Kidney glomerular epithelial cell (primary cell): ENCODE results near the gene LMBR1.
"Not testable (repeated sequence)": the region's sequence is repeated elsewhere in the genome, so short reads cannot be mapped to it uniquely, and the experiment has no call there.

ENCODE experiments used
- DNase-seq: peaks from one replicate; lab custom pipeline; 2025; lab: John Stamatoyannopoulos, UW

The LMBR1 gene

GRCh38 chr7:156906200-156906649 lies 13.2 kb upstream of the LMBR1 start:
- DNase-seq: no peak

DNA sequence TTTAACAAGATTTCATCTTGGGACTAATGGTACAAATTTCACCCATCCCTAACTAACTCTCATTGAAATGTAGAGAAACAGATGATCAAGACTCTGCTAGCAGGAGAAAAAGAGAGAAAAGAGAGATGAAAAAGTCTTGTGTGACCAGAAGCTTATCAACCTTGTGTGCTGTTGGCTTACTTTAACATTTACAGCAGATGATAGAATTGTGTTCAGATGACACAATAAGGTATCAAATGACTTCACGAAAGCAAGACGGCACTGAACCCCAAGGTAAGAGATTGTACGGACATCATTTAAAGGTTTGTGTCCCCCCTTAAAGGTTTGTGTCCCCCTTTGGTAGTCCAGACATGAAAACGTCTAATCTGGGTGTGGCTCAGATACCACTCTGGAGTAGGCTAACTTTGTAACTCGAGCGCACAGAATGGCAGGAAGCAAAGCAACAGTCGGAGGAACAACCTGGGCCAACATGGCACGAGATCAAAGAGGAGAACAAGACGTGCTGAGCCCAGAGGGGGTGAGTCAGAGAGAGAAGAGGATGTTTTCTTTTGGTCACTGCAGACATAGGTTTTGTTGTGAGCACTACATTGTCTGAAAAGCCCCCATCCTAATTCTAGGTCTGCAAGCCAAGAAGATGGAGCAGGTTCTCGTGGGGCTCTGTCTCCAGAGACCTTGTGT lies 10.4 kb upstream of the LMBR1 start:
- DNase-seq: no peak

DNA sequence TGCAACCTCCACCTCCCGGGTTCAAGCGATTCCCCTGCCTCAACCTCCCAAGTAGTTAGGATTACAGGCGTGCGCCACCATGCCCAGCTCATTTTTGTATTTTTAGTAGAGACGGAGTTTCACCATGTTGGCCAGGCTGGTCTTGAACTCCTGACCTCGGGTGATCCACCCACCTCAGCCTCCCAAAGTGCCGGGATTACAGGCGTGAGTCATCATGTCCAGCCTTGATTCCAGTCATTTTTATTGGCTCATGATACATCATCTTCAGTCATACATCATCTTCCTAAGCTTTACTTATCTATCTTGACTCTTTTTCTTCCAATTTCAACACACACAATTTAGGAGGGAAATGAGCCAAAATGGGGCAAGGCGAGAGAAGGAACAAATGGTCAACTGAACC lies 7.1 kb upstream of the LMBR1 start:
- not testable (repeated sequence) for DNase-seq

- DNase-seq: peak; percentile 46
These were observed 6.0 kb upstream of the LMBR1 start for GRCh38 chr7:156898938-156899337.

- DNase-seq: peak; percentile 94
These were observed 4.7 kb upstream of the LMBR1 start for GRCh38 chr7:156897673-156898072.

GRCh38 chr7:156896388-156897022 lies 3.5 kb upstream of the LMBR1 start:
- no peak for DNase-seq

DNA sequence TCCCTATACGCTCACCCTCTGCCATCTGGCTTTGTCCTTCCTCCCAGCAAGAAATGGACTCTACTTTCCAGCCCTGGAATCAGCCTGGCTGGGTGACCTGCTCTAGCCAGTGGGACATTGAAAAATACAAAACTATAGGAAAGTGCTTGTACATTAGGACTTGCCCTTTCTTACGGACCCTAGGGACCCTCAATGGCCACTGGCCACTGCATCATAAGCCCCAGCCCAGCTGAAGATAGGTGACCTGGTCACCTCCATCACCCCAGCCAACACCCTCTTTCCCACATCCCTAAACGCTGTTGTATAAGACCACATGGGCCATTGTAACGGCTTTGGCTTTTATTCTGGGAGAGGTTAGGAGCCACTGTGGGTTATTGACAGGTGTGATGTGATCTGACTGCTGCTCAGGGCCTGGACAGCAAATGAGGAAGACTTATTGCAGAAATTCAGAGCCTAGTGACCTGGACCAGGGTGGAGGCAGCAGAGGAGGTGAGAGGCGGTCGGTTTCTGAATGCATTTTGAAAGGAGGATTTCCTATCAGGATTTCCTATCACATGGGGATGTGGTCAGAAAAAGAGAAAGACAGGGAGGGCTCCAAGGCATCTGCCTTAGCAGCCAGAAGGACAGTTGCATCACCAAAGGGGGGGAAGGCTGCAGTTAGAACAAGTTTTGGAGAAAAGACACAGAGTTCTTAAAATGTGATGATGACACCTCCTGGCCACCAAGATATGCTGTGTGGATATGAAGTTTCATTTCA lies 2.2 kb upstream of the LMBR1 start:
- DNase-seq: no peak

DNA sequence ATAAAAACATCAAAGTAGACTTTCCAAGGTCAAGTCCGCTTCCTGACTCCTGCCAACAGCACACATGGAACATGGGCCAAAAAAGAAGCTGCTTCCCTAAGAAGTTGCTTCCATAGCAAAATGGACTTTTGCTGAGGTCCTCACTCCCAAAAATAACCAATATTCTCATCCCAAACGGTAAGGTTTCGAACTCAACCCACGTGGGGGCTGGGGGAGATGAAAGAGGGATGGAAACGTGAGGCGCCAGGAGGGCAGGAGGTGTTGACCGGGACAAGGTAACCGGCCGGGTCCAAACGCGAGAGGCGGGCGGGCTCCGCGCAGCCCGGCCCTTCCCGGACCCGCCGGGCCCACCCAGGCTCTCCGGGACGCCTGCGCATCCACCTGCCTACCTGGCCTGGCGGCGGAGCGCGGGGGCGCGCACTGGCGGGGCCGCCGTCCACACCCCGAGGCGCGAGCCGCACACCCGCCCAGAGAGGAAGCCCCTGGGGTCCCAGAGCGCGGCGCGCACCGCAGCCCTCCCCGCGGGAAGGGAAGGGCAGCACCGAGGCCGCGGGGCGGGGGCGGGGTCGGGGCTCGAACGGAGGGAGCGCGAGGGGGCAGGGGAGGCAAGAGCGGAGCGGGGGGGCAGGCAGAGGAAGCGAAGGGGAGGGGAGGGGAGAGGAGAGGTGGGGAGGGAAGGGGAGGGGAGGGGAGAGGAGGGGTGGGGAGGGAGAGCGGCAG lies 742 bp downstream of the LMBR1 start:
- DNase-seq: no peak

DNA sequence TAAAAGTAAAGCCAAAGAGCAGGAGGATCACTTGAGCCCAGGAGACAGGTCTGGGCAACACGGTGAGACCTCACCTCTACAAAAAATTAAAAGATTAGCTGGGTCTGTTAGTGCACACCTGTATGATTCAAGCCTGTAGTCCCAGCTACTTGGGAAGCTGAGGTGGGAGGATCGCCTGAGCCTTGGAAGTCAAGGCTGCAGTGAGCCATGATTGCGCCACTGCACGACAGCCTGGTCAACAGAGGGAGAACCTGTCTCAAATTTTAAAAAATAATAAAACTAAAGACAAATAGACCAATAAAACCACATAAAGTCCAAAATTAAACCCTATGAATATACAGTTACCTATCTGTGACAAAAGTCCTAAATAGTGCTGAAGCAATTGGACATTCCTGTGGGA lies 3.2 kb downstream of the LMBR1 start:
- no peak for DNase-seq

DNA sequence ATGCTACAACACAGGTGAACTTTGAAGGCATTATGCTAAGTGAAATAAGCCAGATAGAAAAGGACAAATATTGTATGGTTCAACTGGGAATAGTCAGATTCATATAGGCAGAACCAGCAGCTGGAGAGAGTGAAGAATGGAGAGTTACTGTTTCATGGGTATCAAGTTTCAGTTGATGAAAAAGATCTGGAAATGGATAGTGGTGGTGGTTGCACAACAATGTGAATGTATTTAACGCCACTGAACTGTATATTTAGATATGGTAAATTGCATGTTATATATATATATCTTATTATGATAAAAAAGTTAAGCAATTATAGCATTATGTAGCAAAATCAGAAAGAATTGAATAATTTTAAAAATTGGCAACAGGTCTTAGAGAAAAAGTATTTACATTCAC lies 3.9 kb downstream of the LMBR1 start:
- DNase-seq: no peak

GRCh38 chr7:156886020-156886795 lies 6.8 kb downstream of the LMBR1 start:
- no peak for DNase-seq

GRCh38 chr7:156881679-156882078 lies 11.3 kb downstream of the LMBR1 start:
- DNase-seq: no peak

DNA sequence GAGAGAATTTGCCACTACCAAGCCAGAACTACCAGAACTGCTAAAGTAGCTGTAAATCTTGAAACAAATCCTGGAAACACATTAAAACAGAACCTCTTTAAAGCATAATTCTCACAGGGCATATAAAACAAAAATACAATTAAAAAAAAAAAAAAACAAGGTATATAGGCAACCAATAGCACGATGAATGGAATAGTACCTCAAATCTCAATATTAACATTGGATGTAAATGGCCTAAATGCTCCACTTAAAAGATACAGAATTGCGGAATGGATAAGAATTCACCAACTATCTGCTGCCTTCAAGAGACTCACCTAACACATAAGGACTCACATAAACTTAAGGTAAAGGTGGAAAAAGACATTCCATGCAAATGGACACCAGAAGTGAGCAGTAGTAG lies 17.2 kb downstream of the LMBR1 start:
- no peak for DNase-seq

GRCh38 chr7:156868363-156868762 lies 24.6 kb downstream of the LMBR1 start:
- DNase-seq: not testable (repeated sequence)

GRCh38 chr7:156865493-156865892 lies 27.5 kb downstream of the LMBR1 start:
- DNase-seq: no peak

- DNase-seq: not testable (repeated sequence)
These were observed 31.0 kb downstream of the LMBR1 start for GRCh38 chr7:156862022-156862421.

- DNase-seq: no peak
These were observed 31.8 kb downstream of the LMBR1 start for GRCh38 chr7:156861212-156861611.

DNA sequence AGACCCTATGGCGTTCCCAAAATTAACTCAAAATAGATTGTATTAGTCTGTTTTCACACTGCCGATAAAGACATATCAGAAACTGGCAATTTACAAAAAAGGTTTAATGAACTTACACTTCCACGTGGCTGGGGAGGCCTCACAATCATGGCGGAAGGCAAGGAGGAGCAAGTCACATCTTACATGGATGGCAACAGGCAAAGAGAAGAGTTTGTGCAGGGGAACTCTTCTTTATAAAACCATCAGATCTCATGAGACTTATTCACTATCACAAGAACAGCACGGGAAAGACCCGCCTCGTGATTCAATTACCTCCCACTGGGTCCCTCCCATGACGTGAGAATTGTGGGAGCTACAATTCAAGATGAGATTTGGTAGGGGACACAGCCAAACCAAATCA lies 32.9 kb downstream of the LMBR1 start:
- DNase-seq: not testable (repeated sequence)

GRCh38 chr7:156858523-156858922 lies 34.5 kb downstream of the LMBR1 start:
- DNase-seq: no peak

GRCh38 chr7:156857757-156858156 lies 35.2 kb downstream of the LMBR1 start:
- DNase-seq: no peak

DNA sequence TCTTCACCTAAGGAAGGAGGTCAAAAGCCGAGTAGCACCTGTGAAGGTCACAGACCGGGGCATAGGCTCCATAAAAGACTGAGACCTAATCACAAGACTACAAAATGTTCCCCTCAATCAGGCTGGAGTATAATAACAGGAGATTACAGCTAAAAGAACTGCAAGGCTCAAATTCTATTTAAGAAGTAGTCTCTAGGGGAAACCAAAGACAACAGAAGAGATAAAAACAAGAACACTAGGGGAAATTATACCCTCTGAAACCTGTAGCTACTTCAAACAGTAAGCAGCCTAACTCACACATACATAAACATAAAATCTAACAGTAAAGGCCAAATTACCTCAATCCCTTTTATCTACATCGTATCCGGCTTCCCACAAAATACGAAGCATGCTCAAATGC lies 38.3 kb downstream of the LMBR1 start:
- no peak for DNase-seq

DNA sequence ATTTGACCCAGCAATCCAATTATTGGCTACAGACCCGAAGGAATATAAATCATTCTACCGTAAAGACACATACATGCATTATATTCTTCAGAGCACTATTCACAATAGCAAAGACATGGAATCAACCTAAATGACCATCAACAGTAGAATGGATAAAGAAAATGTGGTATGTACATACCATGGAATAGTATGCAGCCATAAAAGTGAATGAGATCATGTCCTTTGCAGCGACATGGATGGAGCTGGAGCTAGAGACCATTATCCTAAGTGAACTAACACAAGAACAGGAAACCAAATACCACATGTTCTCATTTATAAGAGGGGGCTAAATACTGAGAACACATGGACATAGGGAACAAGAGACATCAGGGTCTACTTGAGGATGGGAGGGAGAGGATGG lies 44.0 kb downstream of the LMBR1 start:
- DNase-seq: no peak
